Keratinocyte (primary cell): ENCODE data around the gene UPF3A. TPM values are rescaled to one million over a fixed set of nuclear protein-coding genes. Genes with fewer than 3 reads are reported as not detected.
A peak's percentile ranks its signal among the peaks of the same experiment; 100 is the strongest.

Experiments
- DNase-seq: peaks from one replicate; pipeline ENCODE4 v3.0.0-alpha.2; 2011; ENCODE audit warnings: low read depth, missing footprints, low spot score
- FAIRE-seq: peaks from 2 replicates; lab custom pipeline; 2011; peaks lifted over from hg19 to GRCh38; lab: Jason Lieb, UNC
- H2AFZ ChIP-seq: 2 replicates; pipeline ENCODE4 v1.6.0; 2012; ENCODE audit warnings: low read length, control low read depth, inconsistent platforms; ENCODE audit not compliant: control insufficient read depth
- H3K27ac ChIP-seq: 2 replicates; pipeline ENCODE4 v1.5.1; 2011; ENCODE audit warnings: low read length; ENCODE audit not compliant: control insufficient read depth, insufficient read depth
- H3K27me3 ChIP-seq: 3 replicates; pipeline ENCODE4 v1.6.0; 2011; ENCODE audit warnings: low read length; ENCODE audit not compliant: control insufficient read depth, insufficient read depth; ENCODE audit errors: extremely low read depth
- H3K36me3 ChIP-seq, 2 experiments: 2 replicates in 1 of 2; 3 replicates in 1 of 2; pipeline ENCODE4 v1.5.1; 2011; ENCODE audit warnings: low read length in 2 of 2, mild to moderate bottlenecking in 1 of 2; ENCODE audit not compliant: control insufficient read depth in 2 of 2, insufficient read depth in 2 of 2; ENCODE audit errors: extremely low read depth in 1 of 2
- H3K4me1 ChIP-seq: 3 replicates; pipeline ENCODE4 v1.5.1; 2011; ENCODE audit warnings: low read length; ENCODE audit not compliant: control insufficient read depth, insufficient read depth; ENCODE audit errors: extremely low read depth
- H3K4me2 ChIP-seq: 3 replicates; pipeline ENCODE4 v1.6.0; 2011; ENCODE audit warnings: low read depth, low read length; ENCODE audit not compliant: control insufficient read depth, insufficient read depth; ENCODE audit errors: extremely low read depth
- H3K4me3 ChIP-seq, 3 experiments: fragments of 200-600 bp in 1 of 3; sonication (generic) in 1 of 3; 2 replicates in 2 of 3; 3 replicates in 1 of 3; pipeline ENCODE4 v1.5.1; 2011 to 2016; ENCODE audit warnings: low read length in 3 of 3, mild to moderate bottlenecking in 3 of 3, control low read depth in 2 of 3, inconsistent platforms in 1 of 3, low read depth in 1 of 3, mixed read lengths in 1 of 3, mixed run types in 1 of 3, moderate library complexity in 1 of 3; ENCODE audit not compliant: control insufficient read depth in 2 of 3, insufficient read depth in 2 of 3; ENCODE audit errors: extremely low read depth in 1 of 3
- H3K79me2 ChIP-seq: 2 replicates; pipeline ENCODE4 v1.6.0; 2012; ENCODE audit warnings: low read length; ENCODE audit not compliant: control insufficient read depth, insufficient read depth
- H3K9ac ChIP-seq: 3 replicates; pipeline ENCODE4 v1.6.0; 2011; ENCODE audit warnings: low read length; ENCODE audit not compliant: control insufficient read depth, insufficient read depth; ENCODE audit errors: extremely low read depth
- H3K9me1 ChIP-seq: 3 replicates; pipeline ENCODE4 v1.6.0; 2011; ENCODE audit warnings: low read length; ENCODE audit not compliant: control insufficient read depth, insufficient read depth; ENCODE audit errors: extremely low read depth
- H3K9me3 ChIP-seq: 2 replicates; pipeline ENCODE4 v1.5.1; 2012; ENCODE audit warnings: low read depth, low read length; ENCODE audit not compliant: control insufficient read depth
- H4K20me1 ChIP-seq: 3 replicates; pipeline ENCODE4 v1.6.0; 2011; ENCODE audit warnings: low read length; ENCODE audit not compliant: control insufficient read depth, insufficient read depth; ENCODE audit errors: extremely low read depth
- CTCF ChIP-seq, 3 experiments: IDR thresholded peaks in 1 of 3; conservative IDR thresholded peaks in 1 of 3; optimal IDR thresholded peaks in 1 of 3; 2 replicates in 2 of 3; 3 replicates in 1 of 3; pipeline versions ENCODE3 to v1.5.1; 2011; ENCODE audit warnings: low read length in 3 of 3, mild to moderate bottlenecking in 3 of 3, moderate library complexity in 2 of 3, control low read depth in 1 of 3, inconsistent platforms in 1 of 3; ENCODE audit not compliant: insufficient read depth in 2 of 3; ENCODE audit errors: extremely low read depth in 1 of 3
- EZH2 ChIP-seq: IDR thresholded peaks from one replicate; pipeline ENCODE4 v1.6.1; 2012; ENCODE audit warnings: inconsistent platforms, mild to moderate bottlenecking, low read length, moderate library complexity
- dilution Hi-C: fragments of 300-500 bp; cut with MboI; formaldehyde crosslinking; loops from one replicate; pipeline ENCODE4 v1.7.0; 2020; ENCODE audit warnings: low sequenced_read_pairs; ENCODE audit not compliant: extremely low pct_ligation_motif_present
- polyA minus RNA-seq, 3 experiments: library from RNA; depleted of rRNA, polyadenylated mRNA; stranded (reverse); fragments of >200 nt; gene quantifications; 1 replicate in 1 of 3; 2 replicates in 1 of 3; 3 replicates in 1 of 3; pipeline ENCODE4 v1.2.3, GENCODE V29; 2011
- polyA plus RNA-seq, 5 experiments: library from polyadenylated mRNA; depleted of rRNA in 3 of 5; stranded (reverse) in 3 of 5; stranded (forward) in 1 of 5; unstranded in 1 of 5; fragments of >200 nt; gene quantifications; 1 replicate in 1 of 5; 2 replicates in 3 of 5; 3 replicates in 1 of 5; pipeline versions ENCODE4 v1.2.1 to v1.2.3, GENCODE V29; 2011 to 2012; ENCODE audit warnings: missing spikeins in 2 of 5, low read depth in 1 of 5, low replicate concordance in 1 of 5

The UPF3A gene
- 41.1 to 60.8 TPM (median 42.2 TPM) in 3 replicates for polyA plus RNA-seq
- polyA plus RNA-seq (2011; ENCODE audit: low read depth), result 51.5 TPM
- polyA plus RNA-seq (2011; cell fraction: cytosol; rRNA removed), result 46.3 and 47.6 TPM in 2 replicates
- polyA plus RNA-seq (2011; cell fraction: nucleus; rRNA removed), result 78.2 and 100 TPM in 2 replicates
- polyA plus RNA-seq (2012; ENCODE audit: low replicate concordance), result 27.9 and 47.5 TPM in 2 replicates
- 9.7 to 15.9 TPM (median 12.3 TPM) in 3 replicates for polyA minus RNA-seq
- 20.9 TPM for polyA minus RNA-seq (2011; cell fraction: cytosol; rRNA and poly(A)+ RNA removed)
- 12.1 and 18.3 TPM in 2 replicates for polyA minus RNA-seq (2011; cell fraction: nucleus; rRNA and poly(A)+ RNA removed)

GRCh38 chr13:114281351-114282040 is at the start of gene UPF3A:
Gene UPF3A, plus strand, starts transcription at chr13:114281601. Its CDS starts 39 bp downstream, at chr13:114281640.
- Histone ChIP-seq H3K9ac (peak within 1 kb of the TSS; percentile 95), H3K36me3 (peaks cover 3 to 5% of the 10 kb centered on the region in 2 experiments), H3K27me3 (no peaks in the 10 kb centered on the region), H3K4me2 (peak within 1 kb of the TSS; percentile 96), H2AFZ (peak within 1 kb of the TSS; percentile 94), H4K20me1 (no peaks in the 10 kb centered on the region), H3K27ac (peak within 1 kb of the TSS; percentile 94), H3K4me3 (peak within 1 kb of the TSS; percentile 74 to 97 (median 93)), H3K9me1 (no peaks in the 10 kb centered on the region), H3K9me3 (no peaks in the 10 kb centered on the region), H3K4me1 (peaks cover 26% of the 10 kb centered on the region), H3K79me2 (peaks cover 25% of the 10 kb centered on the region)
- TF ChIP-seq EZH2, result no peak
- no peak for TF ChIP-seq CTCF (optimal IDR thresholded peaks at IDR 0.05 in 1 of 3, IDR thresholded peaks at IDR 0.05 in 1 of 3, conservative IDR thresholded peaks at IDR 0.05 in 1 of 3; ENCODE audit: extremely low read depth in 1 of 3, insufficient read depth in 2 of 3, low read length in 3 of 3)
- dilution Hi-C loops, result no loop called here
- DNase-seq, result no peak
- no peak for FAIRE-seq

- H3K4me2 ChIP-seq, result no peak overlapping the region
- no peak overlapping the region for H2AFZ ChIP-seq
- H3K27me3 ChIP-seq, result peaks cover 14% of the 10 kb centered on the region
- peaks cover 19% of the 10 kb centered on the region for H3K79me2 ChIP-seq
- no peak overlapping the region for H3K4me3 ChIP-seq
- dilution Hi-C loops, result no loop called here
- peaks cover 5% of the 10 kb centered on the region for H3K4me1 ChIP-seq
- H3K27ac ChIP-seq, result no peak overlapping the region
- FAIRE-seq (no peak), DNase-seq (no peak)
- TF ChIP-seq EZH2, result no peak
- TF ChIP-seq CTCF (optimal IDR thresholded peaks at IDR 0.05 in 1 of 3, IDR thresholded peaks at IDR 0.05 in 1 of 3, conservative IDR thresholded peaks at IDR 0.05 in 1 of 3; ENCODE audit: extremely low read depth in 1 of 3, insufficient read depth in 2 of 3, low read length in 3 of 3), result no peak
- H3K36me3 ChIP-seq, result no peaks in the 10 kb centered on the region
- no peaks in the 10 kb centered on the region for H3K9me1 ChIP-seq
- no peak overlapping the region for H3K9ac ChIP-seq
- no peaks in the 10 kb centered on the region for H3K9me3 ChIP-seq
- no peaks in the 10 kb centered on the region for H4K20me1 ChIP-seq
Observed at GRCh38 chr13:114231886-114232285, 49.5 kb upstream of the UPF3A start.
